ENCODE results near the gene CD38.

The CD38 gene

GRCh38 chr4:15899511-15899910 lies 121.4 kb downstream of the CD38 start:
- H3K27me3 ChIP-seq (replicated peaks) = no peaks in the 10 kb centered on the region
- no peaks in the 10 kb centered on the region for H3K36me3 ChIP-seq (replicated peaks)
- DNase-seq = no peak
- H3K4me3 ChIP-seq (ENCODE audit: low read depth, low read length) = no peak overlapping the region
- in situ Hi-C loops (cut with HindIII; ENCODE audit: low pct_ligation_motif_present, low sequenced_read_pairs) = no loop called here
- no peak for TF ChIP-seq CTCF (IDR thresholded peaks at IDR 0.05; ENCODE audit: low read depth, low read length, missing control alignments)
- H3K27ac ChIP-seq = no peak overlapping the region

- in situ Hi-C loops (cut with HindIII; ENCODE audit: low pct_ligation_motif_present, low sequenced_read_pairs) = no loop called here
- H3K36me3 ChIP-seq (replicated peaks) = no peaks in the 10 kb centered on the region
- no peak for TF ChIP-seq CTCF (IDR thresholded peaks at IDR 0.05; ENCODE audit: low read depth, low read length, missing control alignments)
- H3K27me3 ChIP-seq (replicated peaks) = no peaks in the 10 kb centered on the region
- no peak overlapping the region for H3K27ac ChIP-seq
- no peak overlapping the region for H3K4me3 ChIP-seq (ENCODE audit: low read depth, low read length)
- no peak for DNase-seq
Measured at GRCh38 chr4:15901007-15901406, 122.9 kb downstream of the CD38 start.

- in situ Hi-C loops (cut with HindIII; ENCODE audit: low pct_ligation_motif_present, low sequenced_read_pairs) = no loop called here
- Histone ChIP-seq H3K27ac (no peak overlapping the region), H3K36me3 (replicated peaks) (no peaks in the 10 kb centered on the region), H3K4me3 (ENCODE audit: low read depth, low read length) (no peak overlapping the region), H3K27me3 (replicated peaks) (no peaks in the 10 kb centered on the region)
- no peak for TF ChIP-seq CTCF (IDR thresholded peaks at IDR 0.05; ENCODE audit: low read depth, low read length, missing control alignments)
- no peak for DNase-seq
Measured at GRCh38 chr4:15901998-15902397, 123.9 kb downstream of the CD38 start.

- Histone ChIP-seq H3K27ac (no peak overlapping the region), H3K4me3 (ENCODE audit: low read depth, low read length) (no peak overlapping the region), H3K27me3 (replicated peaks) (no peaks in the 10 kb centered on the region), H3K36me3 (replicated peaks) (no peaks in the 10 kb centered on the region)
- in situ Hi-C loops (cut with HindIII; ENCODE audit: low pct_ligation_motif_present, low sequenced_read_pairs) = no loop called here
- DNase-seq = no peak
- no peak for TF ChIP-seq CTCF (IDR thresholded peaks at IDR 0.05; ENCODE audit: low read depth, low read length, missing control alignments)
Measured at GRCh38 chr4:15902746-15903145, 124.6 kb downstream of the CD38 start.

Measured in brain microvascular endothelial cell (primary cell).